Stimulated activated CD4-positive, alpha-beta T cell treated with anti-CD3 and anti-CD28 coated beads, Interleukin-4, amount 100 ng/mL, for 48 hours (primary cell): ENCODE data around the gene MAP2K6.
"Not testable (repeated sequence)": the region's sequence is repeated elsewhere in the genome, so short reads cannot be mapped to it uniquely, and the experiment has no call there.

ENCODE experiments used
- DNase-seq, 2 donors: peaks; one replicate each; pipeline ENCODE4 v3.0.0-alpha.2; 2020; ENCODE audit warnings: low read depth in 2 of 2

Gene MAP2K6

DNA sequence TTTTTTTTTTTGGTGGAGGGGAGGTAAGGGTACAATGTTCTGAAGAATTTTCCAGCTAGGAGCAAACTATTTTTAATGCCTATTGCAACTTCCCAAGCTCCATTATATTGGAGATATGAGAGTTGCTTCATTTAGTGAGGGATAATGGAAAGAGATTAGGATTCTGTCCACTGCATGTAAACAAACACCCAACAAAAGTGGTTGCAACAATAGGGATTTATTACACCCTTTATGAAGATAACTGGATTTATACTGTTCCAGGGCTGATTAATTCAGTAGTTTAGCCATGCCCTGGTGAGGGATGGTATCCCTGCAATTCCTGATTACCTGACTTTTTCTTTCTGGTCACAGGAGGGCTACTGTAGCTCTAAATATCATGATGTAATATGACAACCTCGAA, 40.5 kb downstream of the MAP2K6 start:
- DNase-seq = no peak

DNA sequence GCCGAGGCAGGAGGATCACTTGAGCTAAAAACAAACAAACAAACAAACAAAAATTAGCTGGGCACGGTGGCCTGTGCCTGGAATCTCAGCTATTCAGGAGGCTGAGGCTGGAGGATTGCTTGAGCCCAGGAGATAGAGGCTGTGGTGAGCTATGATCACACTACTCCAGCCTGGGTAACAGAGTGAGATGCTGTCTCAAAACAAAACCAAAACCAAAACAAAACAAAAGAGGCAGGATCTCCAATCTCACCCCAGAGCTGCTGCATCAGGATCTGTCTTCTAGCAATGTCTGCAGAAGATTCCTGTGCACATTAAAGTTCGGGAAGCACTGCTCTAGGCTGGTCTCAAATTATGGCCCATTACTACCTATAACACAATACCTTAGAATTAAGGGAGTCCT, 43.1 kb downstream of the MAP2K6 start:
- no peak for DNase-seq

DNA sequence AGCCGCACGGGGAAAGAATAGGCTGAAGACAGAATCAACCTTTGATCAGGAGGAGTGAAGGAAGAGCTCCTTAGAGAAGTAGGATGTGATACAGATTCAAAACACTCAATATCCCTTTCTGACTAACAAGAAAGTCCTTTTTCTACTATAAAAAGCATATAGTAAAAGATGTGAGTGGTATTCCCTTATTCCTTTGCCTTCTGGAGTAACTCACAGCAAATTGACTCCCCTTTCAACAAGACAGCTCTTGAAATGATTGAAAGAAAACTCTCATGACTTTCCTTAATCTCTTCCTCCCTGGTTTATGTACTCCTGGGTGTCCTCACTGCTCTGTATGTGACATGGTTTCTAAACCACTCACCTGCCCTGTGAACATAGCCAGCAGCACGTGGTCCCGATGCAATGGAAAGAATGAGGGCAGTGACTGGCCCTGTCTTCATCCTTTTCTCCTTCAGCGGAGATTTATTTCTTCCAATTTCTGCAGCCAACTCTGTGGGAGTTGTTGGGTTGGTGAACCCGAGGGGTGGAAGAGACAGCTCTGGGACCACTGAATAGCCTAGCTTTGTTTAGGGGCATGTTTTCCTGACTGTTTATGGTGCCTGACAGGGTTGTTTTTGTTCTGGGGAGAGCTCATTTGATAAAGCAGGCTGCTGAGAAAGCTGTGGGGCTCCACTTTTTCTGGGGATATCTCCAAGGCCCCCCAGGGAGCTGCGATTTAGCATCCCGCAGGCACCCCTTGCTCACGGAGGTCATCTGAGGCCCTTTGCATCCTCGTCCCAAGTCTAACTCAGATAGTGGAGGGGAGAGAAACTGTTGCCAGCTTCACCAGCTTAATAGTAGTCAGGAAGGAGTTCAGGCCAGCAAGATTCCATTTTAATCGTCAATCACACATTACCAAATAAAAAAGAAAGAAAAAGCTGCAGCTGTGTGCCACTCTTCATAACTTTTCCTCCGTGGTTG, 46.7 kb downstream of the MAP2K6 start:
- no peak for DNase-seq

DNA sequence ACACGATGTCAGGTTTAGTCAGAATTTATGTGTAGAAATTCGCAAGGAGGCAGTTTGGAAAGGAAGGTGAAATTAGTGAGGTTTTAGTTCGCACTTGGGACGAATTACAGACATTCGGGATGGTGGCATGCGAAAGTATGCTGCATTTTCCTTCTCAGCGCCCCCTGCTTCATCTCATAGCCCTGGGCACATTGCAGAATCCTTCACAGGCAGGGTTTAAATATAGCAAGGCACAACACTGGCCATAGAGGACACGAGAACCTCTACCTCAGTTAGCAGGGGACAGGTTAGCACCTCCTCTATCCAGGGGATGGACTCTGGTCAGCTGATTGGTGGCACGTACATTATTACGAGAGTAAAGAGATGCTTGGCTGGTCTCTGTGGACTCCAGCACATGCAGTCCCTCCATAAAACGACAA, 47.5 kb downstream of the MAP2K6 start:
- DNase-seq = no peak

DNA sequence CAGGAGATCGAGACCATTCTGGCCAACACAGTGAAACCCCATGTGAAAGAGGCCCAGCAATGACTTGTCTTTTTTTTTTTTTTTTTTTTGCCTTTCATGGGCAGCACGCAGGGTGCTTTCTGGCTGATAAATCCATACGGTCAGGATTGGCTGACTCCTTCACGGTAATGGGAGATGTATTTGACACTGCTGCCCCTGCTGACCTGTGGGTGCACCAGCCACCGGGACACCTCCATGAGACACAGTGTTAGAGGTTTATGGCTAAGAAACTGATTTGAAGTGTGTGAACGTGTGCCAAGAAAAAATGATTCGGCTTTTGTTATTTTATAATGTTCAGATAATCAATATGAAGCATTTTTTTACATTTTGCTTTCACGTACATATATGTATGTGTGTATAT, 48.4 kb downstream of the MAP2K6 start:
- DNase-seq = no peak

DNA sequence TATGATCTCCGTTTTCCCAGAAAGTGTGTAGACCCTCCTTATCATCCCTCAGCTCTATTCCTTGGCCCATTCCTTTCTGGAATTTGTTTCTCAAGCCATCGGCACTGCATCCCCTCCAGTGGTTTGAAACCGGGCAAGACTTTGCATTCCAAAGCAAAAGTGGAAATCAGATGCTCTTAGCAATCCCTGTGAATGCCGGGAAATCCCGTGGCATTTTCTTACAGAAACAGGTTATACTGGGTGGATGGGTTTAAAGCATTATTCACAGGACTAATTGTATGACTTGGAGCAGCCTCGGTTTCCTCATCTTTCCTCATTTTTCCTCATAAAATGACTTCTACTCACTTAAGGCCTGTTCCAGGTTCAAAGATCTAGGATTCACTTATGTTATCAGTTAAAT, 52.0 kb downstream of the MAP2K6 start:
- DNase-seq = no peak

DNA sequence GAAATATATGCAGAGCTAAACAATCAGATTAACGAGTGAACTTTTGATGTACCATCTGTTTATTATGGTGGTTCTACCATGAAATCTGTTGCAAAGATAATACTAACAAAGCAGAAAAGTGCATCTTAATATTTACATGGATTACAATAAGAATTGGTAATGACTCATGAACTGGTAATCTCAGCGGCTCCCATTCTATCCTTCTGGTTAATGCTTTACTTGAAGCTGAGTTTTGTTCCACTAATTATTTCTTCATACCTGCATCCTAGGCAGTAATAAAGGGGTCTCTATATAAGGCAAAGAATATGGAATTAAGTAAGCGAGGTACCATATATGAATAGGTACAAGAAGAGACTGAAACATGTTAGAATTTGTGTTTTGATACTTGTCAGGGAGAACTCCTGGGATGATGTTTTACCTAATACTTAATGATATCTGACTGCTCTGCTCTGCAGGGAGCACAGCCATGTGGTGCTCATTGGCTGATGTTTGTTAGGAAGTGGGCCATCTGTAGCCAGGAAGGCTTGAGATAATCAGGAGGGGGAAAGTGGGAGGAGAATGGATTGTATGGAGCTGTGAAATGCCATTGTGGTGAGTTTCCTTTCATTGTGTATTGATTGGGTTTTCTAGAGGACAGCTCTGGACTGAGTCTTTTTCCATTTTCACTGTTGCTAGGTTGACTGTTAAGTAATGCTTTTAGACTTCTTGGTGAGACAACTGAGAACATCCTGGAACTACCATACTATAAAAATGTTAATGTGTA, 52.6 kb downstream of the MAP2K6 start:
- DNase-seq = no peak

DNA sequence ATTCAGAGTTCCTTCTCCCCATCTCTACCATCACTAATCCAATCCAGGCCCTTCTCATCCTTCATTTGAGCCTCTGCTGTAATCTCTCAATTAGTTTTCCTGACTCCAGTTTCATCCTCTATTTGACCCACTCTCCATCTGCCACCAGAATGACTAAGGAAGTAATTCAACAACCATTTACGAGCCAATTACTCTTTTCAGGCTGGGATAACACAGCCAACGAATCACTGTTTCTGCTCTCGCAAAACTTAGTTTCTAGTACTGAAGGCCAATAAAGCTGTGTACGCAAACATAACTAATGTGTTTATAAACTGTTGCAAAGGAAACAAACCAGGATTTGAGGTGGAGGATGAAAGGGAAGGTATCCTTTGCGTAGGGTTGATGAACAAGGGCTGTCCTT, 53.7 kb downstream of the MAP2K6 start:
- no peak for DNase-seq

DNA sequence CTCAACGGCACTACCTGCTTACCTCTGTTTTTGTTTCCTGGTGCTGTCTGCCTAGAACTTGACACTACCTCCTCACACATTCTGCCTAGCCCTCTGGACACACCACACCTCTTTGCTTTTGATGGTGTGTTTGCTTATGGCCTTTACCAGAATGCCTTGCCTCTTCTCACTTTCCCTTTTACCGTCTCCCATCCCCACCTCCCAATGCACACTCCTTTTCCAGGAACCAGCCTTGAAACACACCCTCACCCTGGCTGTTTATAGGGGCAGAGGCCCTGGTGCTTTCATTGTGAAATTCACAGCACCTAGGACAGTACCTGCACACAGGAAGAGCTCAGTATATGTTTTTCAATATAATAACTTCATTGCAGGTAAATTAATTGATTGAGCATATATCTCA, 56.2 kb downstream of the MAP2K6 start:
- DNase-seq = no peak

DNA sequence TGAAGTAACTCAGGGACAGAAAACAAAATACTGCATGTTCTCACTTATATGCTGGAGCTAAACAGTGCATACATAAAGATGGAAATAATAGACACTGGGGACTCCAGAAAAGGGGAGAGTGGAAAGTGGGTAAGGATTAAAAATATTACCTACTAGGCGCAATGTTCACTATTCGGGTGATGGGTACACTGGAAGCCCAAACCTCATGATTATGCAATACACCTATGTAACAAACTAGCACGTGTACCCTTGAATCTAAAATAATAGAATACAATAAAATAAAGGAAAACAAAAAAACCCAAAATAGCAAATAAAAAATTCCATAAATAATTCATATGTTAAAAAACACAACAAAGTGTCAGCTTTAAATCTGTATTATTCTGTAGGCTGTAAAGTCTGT, 56.9 kb downstream of the MAP2K6 start:
- no peak for DNase-seq

DNA sequence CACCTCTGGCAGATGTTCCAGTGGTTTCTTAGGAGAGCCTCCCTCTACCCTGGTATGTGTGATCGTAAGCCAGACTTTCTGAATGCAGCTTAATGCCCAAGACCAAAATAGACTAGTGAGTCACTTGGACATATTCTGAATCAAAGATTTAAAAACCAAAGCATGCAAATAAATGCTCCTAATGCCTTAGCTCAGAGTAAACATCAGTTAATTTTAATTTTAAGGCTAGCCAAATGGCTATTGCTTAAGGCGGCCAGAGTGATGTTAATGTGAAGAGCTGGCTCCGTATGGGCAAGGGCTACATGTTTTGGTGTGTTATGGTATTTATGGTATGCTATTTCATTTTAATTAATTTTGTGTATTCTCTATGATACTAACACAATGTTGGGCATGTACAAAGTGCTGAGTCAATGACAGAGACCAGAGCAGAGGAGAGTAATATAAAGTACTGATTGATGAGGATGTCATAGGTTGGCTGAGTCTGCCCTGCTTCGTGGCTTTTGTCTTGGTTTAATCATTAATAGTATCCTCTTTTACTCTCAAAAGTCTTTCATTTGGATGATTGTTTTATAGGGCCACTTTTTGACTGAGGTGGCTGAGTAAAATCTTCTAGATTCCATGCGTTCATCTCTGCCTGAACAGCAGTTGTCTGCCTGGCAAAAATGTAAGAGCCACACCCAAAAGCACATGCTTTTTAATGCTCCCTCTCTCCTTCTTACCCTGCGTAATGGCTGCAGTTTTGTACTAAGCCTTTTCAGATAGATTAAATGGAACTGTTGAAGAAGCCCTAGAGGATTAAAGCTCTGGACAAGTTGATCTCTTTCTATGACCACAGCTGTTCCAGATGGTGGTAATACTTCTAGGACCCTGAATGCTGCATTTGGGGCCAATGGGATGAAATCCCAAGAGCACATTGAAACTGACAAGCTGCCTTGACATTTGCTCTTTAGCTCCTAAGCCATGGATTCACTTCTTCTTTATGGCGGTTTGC, 59.6 kb downstream of the MAP2K6 start:
- DNase-seq = no peak

DNA sequence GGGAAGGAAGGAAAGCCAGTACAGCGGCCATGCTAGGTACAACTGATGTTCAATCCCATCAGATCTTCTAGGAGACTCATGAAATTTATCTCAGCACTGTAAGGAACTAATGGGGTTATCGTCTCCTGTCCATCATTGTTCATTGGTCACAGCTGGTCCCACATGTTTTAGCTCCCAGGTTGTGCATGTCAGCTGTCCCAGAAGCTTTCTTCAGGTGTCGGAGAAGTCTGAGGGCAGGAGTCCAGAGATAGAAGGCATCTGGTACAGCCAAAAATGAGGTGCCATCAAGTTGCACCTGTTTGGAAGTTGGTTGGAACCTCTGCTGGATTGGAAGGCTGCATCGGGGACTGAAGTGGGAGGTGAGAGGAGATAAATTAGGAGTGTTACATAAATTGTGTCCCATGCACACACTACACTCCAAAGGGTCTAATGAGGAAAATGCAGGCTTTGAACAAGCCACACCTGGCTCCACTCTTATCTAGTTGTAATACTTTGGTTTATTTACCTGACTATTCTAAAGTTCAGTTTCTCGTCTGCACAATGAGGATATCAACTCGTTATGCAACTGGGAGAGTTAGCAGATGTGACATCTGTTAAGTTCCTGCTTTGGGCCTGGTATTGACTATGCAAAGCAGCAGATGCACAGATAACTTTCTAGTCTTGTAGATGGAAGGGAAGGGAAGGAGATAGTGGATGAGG, 62.9 kb downstream of the MAP2K6 start:
- no peak for DNase-seq

DNA sequence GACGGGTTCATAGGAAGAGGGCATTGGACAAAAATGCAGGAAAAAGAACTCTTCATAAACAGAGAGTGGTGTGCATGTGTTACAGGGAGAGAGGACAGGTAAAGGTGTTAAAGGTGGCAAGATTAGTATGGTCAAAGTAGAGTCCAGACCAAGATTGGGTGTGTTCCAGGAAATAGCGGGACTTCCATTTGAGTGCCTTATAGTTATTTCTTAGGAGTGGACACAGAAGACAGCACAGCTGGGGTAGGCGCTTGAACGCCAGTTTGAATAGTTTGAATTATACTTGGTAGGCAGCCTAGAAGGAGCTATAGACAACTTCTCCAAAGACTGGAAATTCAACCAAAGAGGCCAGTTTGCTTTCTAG, 63.4 kb downstream of the MAP2K6 start:
- DNase-seq = no peak

DNA sequence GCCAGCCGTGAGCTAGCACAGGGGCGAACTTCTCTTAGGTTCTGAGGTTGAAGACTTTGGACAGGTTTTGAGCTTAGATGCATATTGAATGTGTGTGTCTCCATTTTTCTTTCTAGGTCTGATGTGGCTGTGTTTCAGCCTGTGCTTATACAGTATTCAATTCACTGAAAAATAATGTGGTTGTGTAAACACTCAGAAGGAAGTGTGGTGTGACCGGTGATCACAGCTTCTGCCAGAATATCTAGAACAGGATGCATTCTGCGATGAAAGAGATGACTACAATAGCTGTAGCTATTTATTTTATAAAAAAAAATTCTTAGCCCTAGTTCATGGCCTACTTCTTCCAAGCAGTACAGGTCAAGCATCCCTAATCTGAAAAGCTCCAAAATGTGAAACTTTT, 64.4 kb downstream of the MAP2K6 start:
- no peak for DNase-seq

DNA sequence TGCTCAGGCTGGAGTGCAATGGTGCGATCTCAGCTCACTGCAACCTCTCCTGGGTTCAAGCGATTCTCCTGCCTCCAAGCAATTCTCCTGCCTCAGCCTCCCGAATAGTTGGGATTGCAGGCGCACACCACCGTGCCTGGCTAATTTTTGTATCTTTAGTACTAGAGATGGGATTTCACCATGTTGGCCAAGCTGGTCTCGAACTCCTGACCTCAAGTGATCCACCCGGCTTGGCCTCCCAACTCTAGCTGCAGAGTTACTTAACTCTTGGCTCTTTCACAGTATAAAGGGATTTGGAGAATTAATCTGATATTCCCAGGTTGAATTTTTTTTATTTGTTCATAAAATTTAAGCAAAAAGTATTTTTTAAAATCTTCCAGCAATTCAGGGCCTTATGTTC, 65.3 kb downstream of the MAP2K6 start:
- not testable (repeated sequence) for DNase-seq

DNA sequence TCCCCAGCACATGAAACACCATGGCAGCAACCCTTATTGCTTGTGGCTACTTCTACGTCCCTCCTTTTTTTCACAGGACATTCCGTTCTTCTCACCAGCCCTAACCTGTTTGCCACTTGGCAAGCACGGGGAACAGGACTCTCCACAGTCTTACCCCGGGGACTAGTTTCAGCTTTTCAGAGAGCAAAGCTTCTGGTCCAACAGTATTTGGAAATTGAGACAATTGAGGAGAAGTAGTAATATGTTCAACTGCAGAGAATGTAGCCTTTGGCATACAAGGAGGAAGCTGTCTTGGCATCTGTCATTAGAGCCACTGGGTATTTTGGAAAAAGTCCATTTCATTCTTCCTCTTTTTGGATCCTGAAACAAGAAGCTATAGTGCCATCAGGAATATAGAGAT, 65.7 kb downstream of the MAP2K6 start:
- DNase-seq = no peak

DNA sequence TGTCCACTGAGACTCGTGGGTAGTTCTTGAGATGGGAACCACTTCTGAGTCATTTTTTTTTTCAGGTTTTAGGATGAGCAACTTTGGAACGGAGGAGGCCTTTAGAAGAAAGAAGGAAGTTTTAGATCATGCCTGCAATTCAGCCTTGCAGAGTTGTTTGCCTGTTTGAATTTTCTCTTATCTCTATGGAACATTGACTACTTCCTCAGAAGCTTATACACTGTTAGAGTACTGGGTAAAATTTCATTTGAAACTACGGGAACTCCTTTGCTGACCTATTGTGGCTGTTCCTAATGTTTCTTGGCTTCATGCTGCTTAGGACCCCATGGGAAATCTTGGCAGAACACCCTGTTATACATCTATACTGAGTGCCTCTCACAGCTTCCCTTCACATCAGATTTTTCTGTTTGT, 70.8 kb downstream of the MAP2K6 start:
- DNase-seq = no peak

DNA sequence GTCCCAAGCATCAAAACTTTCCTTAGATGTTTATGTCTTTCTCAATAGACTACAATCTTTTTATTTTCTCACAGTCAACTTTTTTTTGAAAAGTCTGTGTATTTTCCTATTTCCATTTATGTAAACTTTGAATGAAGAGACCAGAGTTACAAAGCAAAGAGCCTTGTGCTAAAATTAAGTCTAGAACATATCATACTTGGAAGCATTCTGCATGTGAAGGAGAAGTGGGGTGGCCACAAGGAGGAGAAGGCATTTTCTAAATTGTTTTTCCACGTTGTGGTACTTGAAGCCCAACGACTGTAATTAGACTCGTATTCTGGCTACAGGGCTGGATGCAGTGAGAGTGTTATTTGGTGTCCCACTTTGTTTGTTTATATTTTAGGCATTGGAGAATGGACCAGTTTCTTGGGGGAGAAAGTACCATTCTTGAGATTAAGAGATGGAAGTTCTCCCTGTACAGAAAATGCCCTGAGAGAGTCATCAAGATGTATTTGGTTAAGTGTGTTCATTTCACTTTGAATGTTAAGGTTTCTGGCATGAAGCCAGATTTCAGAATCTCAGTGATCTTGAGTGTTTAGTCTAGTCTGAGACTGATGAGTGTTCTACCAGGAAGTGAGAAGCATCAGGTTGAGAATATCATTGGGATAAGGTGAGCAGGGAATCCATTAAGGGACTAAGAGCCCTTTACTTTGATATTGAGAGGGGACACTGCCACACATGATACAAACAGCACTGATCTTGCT, 71.6 kb downstream of the MAP2K6 start:
- DNase-seq = no peak

DNA sequence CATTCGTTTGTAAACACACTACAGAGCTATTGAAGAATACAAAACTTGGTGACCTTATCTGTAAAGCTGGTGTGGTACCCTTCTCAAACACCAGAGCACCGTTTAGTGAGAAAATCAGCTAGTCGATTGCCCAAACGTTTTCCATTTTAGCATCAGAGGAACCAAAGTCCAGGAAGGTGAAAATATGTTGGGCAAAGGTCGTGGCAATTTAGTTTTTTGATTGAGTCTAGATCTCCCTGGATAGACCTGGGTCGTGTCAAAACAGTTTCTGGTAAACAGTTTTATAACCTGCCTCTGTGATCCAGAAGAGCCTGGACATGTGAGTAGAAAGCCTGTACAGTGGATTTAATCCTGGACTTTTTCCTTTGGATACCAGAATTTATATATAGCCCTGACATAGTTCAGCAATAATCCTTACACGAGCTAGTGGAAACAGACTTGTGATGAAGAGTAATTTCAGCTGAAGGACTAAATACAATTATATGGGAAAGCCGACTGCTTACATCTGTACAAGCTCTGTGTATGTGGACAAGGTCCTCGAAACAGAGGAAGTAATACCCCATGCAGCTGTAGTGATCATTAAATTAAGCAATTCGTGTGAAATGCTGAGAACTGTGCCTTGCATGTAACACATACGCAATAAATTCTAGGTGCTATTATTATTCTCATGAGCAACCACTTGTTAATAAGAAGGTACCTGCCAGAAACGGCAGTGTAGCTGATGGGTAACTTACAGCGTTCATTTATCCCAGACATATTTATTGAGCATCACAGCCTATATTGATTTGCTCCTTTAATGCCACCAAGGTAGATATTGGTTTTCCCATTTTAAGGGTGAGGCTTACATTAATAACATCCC, 72.5 kb downstream of the MAP2K6 start:
- no peak for DNase-seq

DNA sequence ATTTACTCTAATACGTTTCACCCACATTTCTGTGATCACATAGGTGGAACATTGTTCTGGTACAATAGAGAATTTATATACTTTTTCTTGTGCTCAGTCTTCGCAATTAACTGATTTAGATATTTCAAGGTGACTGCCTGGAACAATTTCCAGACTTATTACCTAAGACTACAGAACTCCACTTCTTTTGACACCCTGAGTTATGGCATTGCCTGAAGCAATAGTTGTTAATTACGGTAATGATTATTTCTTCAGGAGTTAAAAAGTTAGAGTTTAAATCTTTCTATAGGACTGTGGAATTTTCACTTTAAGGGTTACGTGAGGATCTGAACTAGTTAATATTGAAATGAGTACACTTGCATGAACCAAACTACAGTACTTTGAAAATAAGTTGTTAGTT, 74.8 kb downstream of the MAP2K6 start:
- no peak for DNase-seq
